Right renal cortex interstitium (tissue), 3 donors: ENCODE measurements around the gene EAF1. TPM values are rescaled to one million over a fixed set of nuclear protein-coding genes. Genes with fewer than 3 reads are reported as not detected.
"Not testable (repeated sequence)": the region's sequence is repeated elsewhere in the genome, so short reads cannot be mapped to it uniquely, and the experiment has no call there.

Experiments used
- DNase-seq, 3 donors: peaks; one replicate each; pipeline ENCODE4 v3.0.0-alpha.2; 2013; ENCODE audit warnings: low read depth in 3 of 3, low spot score in 2 of 3
- polyA plus RNA-seq, 3 donors: library from polyadenylated mRNA; unstranded; fragments of 120-200 nt; gene quantifications; one replicate each; pipeline ENCODE4 v1.2.1, GENCODE V29; 2013; ENCODE audit not compliant: insufficient read length in 3 of 3

Gene EAF1
- polyA plus RNA-seq, 3 donors = 16.5 to 19.5 (median 18.5) TPM

- no peak for DNase-seq
Measured at GRCh38 chr3:15477951-15478639, 50.7 kb downstream of the EAF1 start.

- DNase-seq = no peak
Measured at GRCh38 chr3:15478640-15478979, 51.2 kb downstream of the EAF1 start.

GRCh38 chr3:15479400-15480224 lies 52.2 kb downstream of the EAF1 start:
- DNase-seq = no peak

GRCh38 chr3:15484551-15484950 lies 57.2 kb downstream of the EAF1 start:
- not testable (repeated sequence) for DNase-seq

- no peak for DNase-seq
Measured at GRCh38 chr3:15486020-15486419, 58.6 kb downstream of the EAF1 start.

GRCh38 chr3:15486979-15487378 lies 59.6 kb downstream of the EAF1 start:
- DNase-seq = no peak

- DNase-seq = no peak
Measured at GRCh38 chr3:15488002-15488401, 60.6 kb downstream of the EAF1 start.

GRCh38 chr3:15490158-15490557 lies 62.8 kb downstream of the EAF1 start:
- no peak for DNase-seq

GRCh38 chr3:15491143-15491542 lies 63.7 kb downstream of the EAF1 start:
- DNase-seq = no peak

Other genes with a start within 250 kb of the EAF1 start
- gene CAPN7, start 221.4 kb upstream of the EAF1 start, polyA plus RNA-seq = 10 to 100 TPM; 46.6 to 48.6 (median 47.5) TPM
- 10 to 100 TPM; 59.4 to 70.0 (median 64.4) TPM for gene SH3BP5, start 95.0 kb upstream of the EAF1 start, polyA plus RNA-seq
- gene METTL6, start 54 bp upstream of the EAF1 start, polyA plus RNA-seq = 10 to 100 TPM; 23.9 to 29.6 (median 29.0) TPM
- 1 to 10 TPM; 5.1 to 5.3 (median 5.1) TPM for gene COLQ, start 94.1 kb downstream of the EAF1 start, polyA plus RNA-seq
- 10 to 100 TPM; 20.2 to 25.3 (median 23.2) TPM for gene HACL1, start 174.0 kb downstream of the EAF1 start, polyA plus RNA-seq
- 10 to 100 TPM; 22.4 to 24.9 (median 22.6) TPM for gene BTD, start 174.1 kb downstream of the EAF1 start, polyA plus RNA-seq